Jurkat, Clone E6-1 (cell line): Measurements from ENCODE around the gene GOLGA1. TPM values are rescaled to one million over a fixed set of nuclear protein-coding genes. Genes with fewer than 3 reads are reported as not detected.
"Not testable (repeated sequence)": the region's sequence is repeated elsewhere in the genome, so short reads cannot be mapped to it uniquely, and the experiment has no call there.

ENCODE experiments used
- DNase-seq: peaks from one replicate; pipeline ENCODE4 v3.0.0-alpha.2; 2011; ENCODE audit warnings: low read depth, low spot score
- H3K4me3 ChIP-seq: 2 replicates; pipeline ENCODE4 v1.5.1; 2011; ENCODE audit warnings: mild to moderate bottlenecking, low read length, control low read depth, moderate library complexity
- polyA plus RNA-seq: library from polyadenylated mRNA; unstranded; fragments of >200 nt; gene quantifications from one replicate; pipeline ENCODE4 v1.2.1, GENCODE V29; 2012; ENCODE audit warnings: missing spikeins; ENCODE audit not compliant: insufficient read length, insufficient read depth

The GOLGA1 gene, protein sequence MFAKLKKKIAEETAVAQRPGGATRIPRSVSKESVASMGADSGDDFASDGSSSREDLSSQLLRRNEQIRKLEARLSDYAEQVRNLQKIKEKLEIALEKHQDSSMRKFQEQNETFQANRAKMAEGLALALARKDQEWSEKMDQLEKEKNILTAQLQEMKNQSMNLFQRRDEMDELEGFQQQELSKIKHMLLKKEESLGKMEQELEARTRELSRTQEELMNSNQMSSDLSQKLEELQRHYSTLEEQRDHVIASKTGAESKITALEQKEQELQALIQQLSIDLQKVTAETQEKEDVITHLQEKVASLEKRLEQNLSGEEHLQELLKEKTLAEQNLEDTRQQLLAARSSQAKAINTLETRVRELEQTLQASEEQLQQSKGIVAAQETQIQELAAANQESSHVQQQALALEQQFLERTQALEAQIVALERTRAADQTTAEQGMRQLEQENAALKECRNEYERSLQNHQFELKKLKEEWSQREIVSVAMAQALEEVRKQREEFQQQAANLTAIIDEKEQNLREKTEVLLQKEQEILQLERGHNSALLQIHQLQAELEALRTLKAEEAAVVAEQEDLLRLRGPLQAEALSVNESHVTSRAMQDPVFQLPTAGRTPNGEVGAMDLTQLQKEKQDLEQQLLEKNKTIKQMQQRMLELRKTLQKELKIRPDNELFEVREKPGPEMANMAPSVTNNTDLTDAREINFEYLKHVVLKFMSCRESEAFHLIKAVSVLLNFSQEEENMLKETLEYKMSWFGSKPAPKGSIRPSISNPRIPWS
- 11.5 TPM for polyA plus RNA-seq

GRCh38 chr9:124940894-124941678 lies at the start of gene GOLGA1:
Gene GOLGA1, minus strand, starts transcription at chr9:124941083. Its CDS starts 2,372 bp downstream, at chr9:124938711.
- DNase-seq = peak; percentile 83
- H3K4me3 ChIP-seq = peak within 1 kb of the TSS; percentile 75

GRCh38 chr9:124983698-124984097 lies 42.8 kb upstream of the GOLGA1 start:
- DNase-seq = no peak
- no peak overlapping the region for H3K4me3 ChIP-seq

DNA sequence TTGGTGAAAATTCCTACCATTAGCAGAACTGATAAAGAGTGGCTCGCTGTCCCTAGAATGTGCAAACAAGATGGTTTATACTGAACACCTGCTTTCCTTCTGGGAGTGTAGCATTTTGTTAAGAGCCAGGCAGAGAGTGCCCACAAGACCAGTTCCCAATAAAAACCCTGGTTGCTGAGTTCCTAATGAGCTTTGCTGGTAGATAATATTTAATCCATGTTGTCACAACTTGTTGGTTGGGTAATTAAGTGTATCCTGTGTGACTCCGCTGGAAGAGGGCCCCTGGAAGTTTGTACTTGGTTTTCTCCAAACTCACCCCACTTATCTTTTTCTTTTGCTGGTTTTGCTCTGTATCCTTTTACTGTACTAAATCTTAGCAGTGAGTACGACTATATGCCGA lies 39.5 kb upstream of the GOLGA1 start:
- no peak overlapping the region for H3K4me3 ChIP-seq
- no peak for DNase-seq

- no peak overlapping the region for H3K4me3 ChIP-seq
- no peak for DNase-seq
These were observed 34.2 kb upstream of the GOLGA1 start for GRCh38 chr9:124975131-124975530.

DNA sequence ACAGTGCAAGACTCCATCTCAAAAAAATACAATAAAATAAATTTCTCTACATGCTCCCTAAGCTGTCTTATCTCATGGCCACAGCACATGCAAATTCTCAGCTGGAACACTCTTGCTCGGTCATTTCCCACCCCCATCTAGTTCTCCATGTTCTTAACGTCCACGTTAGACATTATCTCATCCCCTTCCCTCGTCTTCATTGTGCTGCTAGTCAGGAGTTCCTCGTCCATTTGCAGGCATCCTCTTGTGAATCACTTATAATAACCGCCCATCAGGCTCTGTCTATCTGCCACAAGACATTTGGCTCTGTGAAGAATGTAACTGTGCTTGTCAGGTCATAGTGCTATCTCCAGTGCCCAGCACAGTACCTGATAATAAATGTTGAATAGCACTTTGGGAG lies 32.9 kb upstream of the GOLGA1 start:
- no peak overlapping the region for H3K4me3 ChIP-seq
- no peak for DNase-seq

- no peak for DNase-seq
These were observed 31.4 kb upstream of the GOLGA1 start for GRCh38 chr9:124972241-124972770.

GRCh38 chr9:124969401-124969800 lies 28.5 kb upstream of the GOLGA1 start:
- no peak overlapping the region for H3K4me3 ChIP-seq
- DNase-seq = no peak

More at GRCh38 chr9:124972241-124972770, 31.4 kb upstream of the GOLGA1 start:
- H3K4me3 ChIP-seq = no peak overlapping the region

DNA sequence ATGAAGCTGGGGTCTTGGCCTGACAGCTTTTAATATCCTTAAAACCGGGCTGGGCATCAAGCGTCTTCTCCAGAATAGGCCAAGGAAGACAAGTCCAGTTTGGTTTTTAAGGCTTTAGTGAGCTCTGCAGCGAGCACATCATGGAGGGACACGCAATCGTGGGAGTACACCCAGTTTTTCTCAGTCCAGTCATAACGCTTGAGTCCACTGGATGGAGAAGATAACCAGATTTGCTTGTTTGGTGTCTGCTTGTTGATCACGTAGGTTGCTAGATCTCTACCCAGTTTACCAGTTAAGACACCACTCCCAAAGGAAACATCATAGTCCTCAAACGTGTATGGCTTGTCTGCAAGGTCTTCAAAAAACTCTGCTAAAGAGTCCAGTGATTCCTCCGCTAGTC lies 27.4 kb upstream of the GOLGA1 start:
- H3K4me3 ChIP-seq = no peak overlapping the region
- no peak for DNase-seq

DNA sequence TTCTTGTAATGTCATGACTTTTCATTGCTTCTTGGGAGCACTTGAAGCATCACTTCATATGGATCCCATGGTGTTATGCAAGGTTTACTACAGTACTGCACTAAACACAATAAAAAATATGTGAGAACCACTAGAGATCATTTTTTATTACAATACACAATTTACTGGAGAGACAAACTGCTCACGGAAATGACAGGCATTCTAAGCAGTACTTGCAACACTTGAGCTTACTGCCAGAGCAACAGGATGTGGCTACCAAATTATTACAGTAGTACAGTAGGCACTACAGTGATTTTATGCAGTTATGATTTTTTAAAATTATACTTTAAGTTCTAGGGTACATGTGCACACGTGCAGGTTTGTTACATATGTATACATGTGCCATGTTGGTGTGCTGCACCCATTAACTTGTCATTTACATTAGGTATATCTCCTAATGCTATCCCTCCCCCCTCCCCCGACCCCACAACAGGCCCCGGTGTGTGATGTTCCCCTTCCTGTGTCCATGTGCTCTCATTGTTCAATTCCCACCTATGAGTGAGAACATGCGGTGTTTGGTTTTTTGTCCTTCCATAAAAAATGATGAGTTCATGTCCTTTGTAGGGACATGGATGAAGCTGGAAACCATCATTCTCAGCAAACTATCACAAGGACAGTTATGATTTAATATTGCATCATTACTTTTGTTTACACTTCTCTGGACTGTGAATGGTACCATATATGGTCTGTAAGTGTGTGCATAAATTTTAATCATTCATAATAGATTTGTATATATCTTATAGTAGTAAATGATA lies 25.1 kb upstream of the GOLGA1 start:
- peak; percentile 83 for DNase-seq
- H3K4me3 ChIP-seq = peak overlapping the region; percentile 15; the same call in 1 of the 2 replicates

- DNase-seq = no peak
- H3K4me3 ChIP-seq = no peak overlapping the region
These were observed 23.7 kb upstream of the GOLGA1 start for GRCh38 chr9:124964604-124965003.

DNA sequence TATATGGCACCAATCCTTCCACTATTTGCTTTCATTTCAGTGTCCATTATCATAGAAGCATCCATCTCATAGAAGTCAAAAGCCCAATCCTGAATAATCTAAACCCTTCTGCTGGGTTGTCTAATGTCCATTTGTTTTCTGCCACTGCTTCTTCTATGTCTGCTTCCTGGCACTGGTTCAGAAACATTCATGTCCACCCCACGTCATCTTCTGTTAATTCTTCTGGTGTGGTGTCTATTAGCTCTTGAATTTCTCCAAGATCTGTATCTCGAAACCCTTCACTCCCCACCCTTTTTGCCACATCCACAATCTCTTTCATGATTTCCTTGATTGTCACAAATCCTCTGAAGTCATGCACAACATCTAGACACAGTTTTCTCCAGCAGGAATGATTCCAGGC lies 23.2 kb upstream of the GOLGA1 start:
- no peak overlapping the region for H3K4me3 ChIP-seq
- no peak for DNase-seq

- no peak for DNase-seq
- H3K4me3 ChIP-seq = no peak overlapping the region
These were observed 19.5 kb upstream of the GOLGA1 start for GRCh38 chr9:124960409-124960752.

DNA sequence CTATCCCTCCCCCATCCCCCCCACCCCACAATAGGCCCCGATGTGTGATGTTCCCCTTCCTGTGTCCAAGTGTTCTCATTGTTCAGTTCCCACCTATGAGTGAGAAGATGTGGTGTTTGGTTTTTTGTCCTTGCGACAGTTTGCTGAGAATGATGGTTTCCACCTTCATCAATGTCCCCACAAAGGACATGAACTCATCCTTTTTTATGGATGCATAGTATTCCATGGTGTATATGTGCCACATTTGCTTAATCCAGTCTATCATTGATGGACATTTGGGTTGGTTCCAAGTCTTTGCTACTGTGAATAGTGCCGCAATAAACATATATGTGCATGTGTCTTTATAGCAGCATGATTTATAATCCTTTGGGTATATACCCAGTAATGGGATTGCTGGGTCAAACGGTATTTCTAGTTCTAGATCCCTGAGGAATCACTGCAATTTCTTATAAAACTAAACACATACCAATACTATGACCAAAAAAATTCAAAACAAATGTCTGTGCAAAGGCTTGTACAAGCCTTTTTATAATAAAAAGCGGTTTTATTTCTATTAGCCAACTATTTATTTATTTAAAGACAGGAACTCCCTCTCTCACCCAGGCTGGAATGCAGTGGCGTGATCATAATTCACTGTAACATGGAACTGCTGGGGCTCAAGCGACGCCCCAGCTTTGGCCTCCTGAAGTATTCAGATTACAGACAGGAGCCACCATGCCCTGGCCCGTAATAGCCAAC lies 19.0 kb upstream of the GOLGA1 start:
- not testable (repeated sequence) for DNase-seq, H3K4me3 ChIP-seq

DNA sequence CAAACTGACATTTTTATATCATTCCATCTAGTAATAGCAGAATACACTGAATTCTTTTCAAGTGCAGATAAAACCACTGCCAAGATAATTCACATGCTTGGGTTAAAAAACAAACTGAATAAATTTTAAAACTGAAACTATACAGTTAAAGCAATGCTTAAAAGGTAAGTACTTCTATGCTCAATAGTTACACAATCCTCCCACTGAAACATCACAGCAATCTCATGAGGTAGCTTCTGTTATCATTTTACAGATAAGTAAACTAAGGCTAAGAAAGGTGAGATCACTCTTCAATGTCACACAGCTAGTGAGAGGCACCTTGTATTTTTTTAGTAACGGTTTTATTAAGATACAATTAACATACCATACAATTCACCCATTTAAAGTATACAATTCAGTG lies 13.4 kb upstream of the GOLGA1 start:
- H3K4me3 ChIP-seq = no peak overlapping the region
- DNase-seq = no peak

DNA sequence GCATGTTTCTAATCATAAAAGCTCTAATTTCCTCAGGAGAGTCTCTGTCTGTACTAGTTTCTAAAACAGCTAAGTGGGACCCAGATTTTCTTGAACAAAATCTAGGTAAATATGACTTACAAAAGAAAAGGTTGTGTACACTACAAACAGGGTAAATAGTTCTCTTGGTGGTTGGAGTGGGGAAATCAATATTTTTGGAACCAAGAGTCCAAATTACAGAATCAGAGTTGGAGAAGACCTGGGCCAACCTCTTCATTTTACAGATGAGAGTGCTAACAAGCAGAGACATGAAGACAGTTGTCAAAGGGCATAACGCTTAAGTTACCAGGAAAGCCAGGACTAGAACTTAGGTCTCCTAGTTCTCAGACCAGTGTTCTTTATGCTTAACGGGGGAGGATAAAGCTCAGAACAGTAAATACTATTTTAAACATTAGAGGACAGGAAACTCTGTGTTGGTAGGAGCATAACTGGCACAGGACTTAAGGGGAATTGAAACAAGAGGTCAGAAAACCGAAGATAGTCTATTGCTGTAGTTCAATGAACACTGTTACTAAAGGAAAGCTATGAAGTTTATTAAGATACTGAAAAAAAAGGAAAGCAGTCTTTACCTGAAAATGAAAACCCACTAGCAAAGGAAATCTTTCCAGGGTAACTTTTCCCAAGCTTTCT lies 9.3 kb upstream of the GOLGA1 start:
- H3K4me3 ChIP-seq = no peak overlapping the region
- DNase-seq = no peak

- H3K4me3 ChIP-seq = no peak overlapping the region
- no peak for DNase-seq
These were observed 8.5 kb upstream of the GOLGA1 start for GRCh38 chr9:124949387-124949786.

- no peak for DNase-seq
- no peak overlapping the region for H3K4me3 ChIP-seq
These were observed 7.0 kb upstream of the GOLGA1 start for GRCh38 chr9:124947727-124948391.
